GM19324 (cell line): ENCODE data around the gene SLC19A1.

ENCODE experiments used
- ATAC-seq: cut with Tn5 transposase; IDR thresholded peaks from one replicate; pipeline ENCODE4 v1.9.1; 2021; ENCODE audit warnings: mild to moderate bottlenecking, moderate library complexity; ENCODE audit not compliant: unreplicated experiment, low FRiP score

Gene SLC19A1

DNA sequence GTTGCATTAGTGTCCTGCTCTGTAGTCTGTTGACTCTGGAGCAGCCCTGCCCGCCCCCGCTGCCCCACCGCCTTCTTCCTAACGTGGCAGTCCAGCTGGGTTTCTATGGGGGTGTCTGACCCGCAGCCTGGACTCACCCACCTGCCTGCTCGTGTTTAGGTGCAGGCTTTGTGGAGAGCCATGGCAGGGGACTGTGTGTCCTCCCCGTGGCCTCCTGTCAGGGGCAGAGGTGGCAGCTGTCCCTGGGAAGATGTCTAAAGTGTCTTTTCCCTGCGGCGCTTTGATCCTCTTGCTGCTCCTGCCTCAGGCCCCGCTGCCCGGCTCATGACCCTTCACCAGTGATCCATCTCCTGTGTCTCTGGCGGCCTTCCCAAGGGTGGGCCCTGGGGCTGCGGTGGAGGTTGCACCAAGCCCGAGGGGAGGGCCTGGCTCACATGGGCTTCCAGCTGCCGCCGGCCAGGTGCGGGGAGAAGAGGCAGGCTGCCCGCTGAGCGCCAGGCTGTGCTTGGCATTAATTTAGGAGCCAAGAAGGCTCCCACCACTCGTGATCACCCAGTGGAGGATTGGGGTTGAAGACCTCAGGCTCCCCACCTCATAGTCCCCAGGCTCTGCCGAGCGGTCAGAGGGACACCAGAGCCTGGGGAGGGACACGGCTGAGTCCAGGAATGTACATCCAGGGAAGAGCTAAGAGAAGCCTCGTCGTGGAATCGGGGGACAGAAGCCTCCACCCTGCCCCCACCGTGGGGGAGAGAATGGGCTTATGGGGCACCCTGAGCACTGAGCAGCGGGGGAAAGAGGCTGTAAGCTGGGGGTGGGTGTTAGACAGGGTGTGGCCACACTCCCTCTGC lies 93.2 kb downstream of the SLC19A1 start:
- no peak for ATAC-seq

DNA sequence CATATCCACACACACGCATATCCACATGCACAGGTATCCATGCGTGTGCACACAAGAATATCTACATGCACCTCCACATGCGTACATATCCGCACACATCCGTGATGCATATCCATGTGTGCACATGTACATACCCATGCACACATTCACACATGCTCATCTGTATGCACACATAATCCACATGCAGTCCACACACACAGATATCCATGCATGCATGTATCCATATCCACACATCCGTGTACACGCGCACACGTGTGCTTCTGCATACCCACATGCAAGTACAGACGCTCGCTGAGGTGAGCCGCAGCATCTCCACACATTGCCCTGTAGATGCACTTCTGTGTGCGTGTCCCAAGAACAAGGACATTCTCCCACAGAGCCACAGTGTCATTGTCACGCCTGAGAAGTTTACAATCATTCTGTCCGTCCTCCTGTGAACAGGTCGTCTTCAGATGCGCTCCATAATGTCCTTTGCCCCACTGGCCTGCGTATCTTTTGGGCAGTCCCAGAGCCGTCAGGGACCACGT lies 93.9 kb downstream of the SLC19A1 start:
- no peak for ATAC-seq
